Thymus (tissue), 11 donors: ENCODE results near the gene ZNF14. TPM values are rescaled to one million over a fixed set of nuclear protein-coding genes. Genes with fewer than 3 reads are reported as not detected.
"Not testable (repeated sequence)": the region's sequence is repeated elsewhere in the genome, so short reads cannot be mapped to it uniquely, and the experiment has no call there.

ENCODE experiments used
- DNase-seq, 9 donors: peaks; one replicate each; pipeline ENCODE4 v3.0.0-alpha.2; 2013; ENCODE audit warnings: low spot score in 9 of 9, low read depth in 6 of 9, missing footprints in 1 of 9
- H3K27ac ChIP-seq, 2 donors: one replicate each; pipeline ENCODE4 v1.5.1; 2013; ENCODE audit warnings: control low read depth in 1 of 2, low read depth in 1 of 2, low read length in 1 of 2, mild to moderate bottlenecking in 1 of 2, moderate library complexity in 1 of 2
- H3K27me3 ChIP-seq, 2 donors: one replicate each; pipeline ENCODE4 v1.5.1; 2013; ENCODE audit warnings: low read length in 1 of 2; ENCODE audit not compliant: control insufficient read depth in 2 of 2, insufficient read depth in 1 of 2
- H3K36me3 ChIP-seq, 2 donors: one replicate each; pipeline ENCODE4 v1.5.1; 2013; ENCODE audit warnings: low read length in 1 of 2, mild to moderate bottlenecking in 1 of 2, moderate library complexity in 1 of 2; ENCODE audit not compliant: control insufficient read depth in 2 of 2, insufficient read depth in 2 of 2
- H3K4me1 ChIP-seq, 2 donors: one replicate each; pipeline ENCODE4 v1.5.1; 2013; ENCODE audit warnings: low read length in 2 of 2; ENCODE audit not compliant: control insufficient read depth in 2 of 2, insufficient read depth in 2 of 2
- H3K4me3 ChIP-seq, 2 donors: one replicate each; pipeline ENCODE4 v1.5.1; 2013; ENCODE audit warnings: low read length in 2 of 2, control low read depth in 1 of 2, mild to moderate bottlenecking in 1 of 2
- H3K9me3 ChIP-seq, 2 donors: one replicate each; pipeline ENCODE4 v1.5.1; 2013; ENCODE audit warnings: low read length in 1 of 2, mild to moderate bottlenecking in 1 of 2; ENCODE audit not compliant: control insufficient read depth in 2 of 2, insufficient read depth in 1 of 2
- WGBS: extraction: QIAGEN DNeasy Blood & Tissue Kit; methylation state at CpG from one replicate; pipeline ENCODE4 v1.1.7; 2013; 5-methylcytosine and 5-hydroxymethylcytosine counted together
- polyA plus RNA-seq: library from polyadenylated mRNA; stranded (reverse); fragments of 200-250 nt; gene quantifications from one replicate; pipeline ENCODE4 v1.2.3, GENCODE V29; 2013
- total RNA-seq: library from RNA; stranded (reverse); fragments of 120-200 nt; gene quantifications from one replicate; pipeline ENCODE4 v1.2.4, GENCODE V29; 2013
- donor health status: healthy.

Gene ZNF14
- total and polyA plus RNA-seq, 2 donors: 5.9 to 9.7 TPM

GRCh38 chr19:19769971-19770370 is 37.1 kb upstream of the ZNF14 start:
- not testable (repeated sequence) for H3K36me3 ChIP-seq, H3K27ac ChIP-seq, H3K9me3 ChIP-seq, DNase-seq, H3K4me3 ChIP-seq, H3K27me3 ChIP-seq, H3K4me1 ChIP-seq
- WGBS: 97% methylated on average over 28 of the region's 28 CpGs

DNA sequence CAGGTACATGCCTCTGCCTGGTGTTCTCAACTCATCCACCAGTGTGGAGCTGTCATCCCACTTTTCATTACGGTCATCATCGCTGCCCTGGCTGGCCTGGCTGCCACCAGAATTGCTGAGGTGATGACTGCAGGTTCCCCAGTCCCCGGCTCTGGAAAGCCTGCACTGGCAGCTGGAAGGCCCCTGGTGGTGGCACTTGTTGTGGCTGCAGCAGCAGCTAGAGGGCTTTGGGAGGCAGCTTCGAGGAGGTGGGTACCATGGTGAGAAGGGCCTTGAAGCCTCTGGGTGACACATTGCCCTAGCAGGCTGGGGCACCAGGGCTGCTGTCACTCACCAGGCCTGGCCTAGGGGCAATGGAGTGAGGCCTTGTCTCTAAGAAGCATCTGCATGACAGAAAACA is 25.3 kb upstream of the ZNF14 start:
- H3K36me3 ChIP-seq: no peaks in the 10 kb centered on the region
- WGBS: 96% methylated on average over 4 of the region's 4 CpGs
- DNase-seq: no peak
- no peak overlapping the region for H3K4me3 ChIP-seq
- no peaks in the 10 kb centered on the region for H3K4me1 ChIP-seq
- no peaks in the 10 kb centered on the region for H3K27me3 ChIP-seq
- peaks cover 2 to 30% of the 10 kb centered on the region in 2 donors for H3K9me3 ChIP-seq
- no peak overlapping the region for H3K27ac ChIP-seq

- Histone ChIP-seq H3K9me3 (peaks cover 3 to 73% of the 10 kb centered on the region in 2 donors), H3K4me3 (no peak overlapping the region), H3K4me1 (no peaks in the 10 kb centered on the region), H3K36me3 (no peaks in the 10 kb centered on the region), H3K27me3 (no peaks in the 10 kb centered on the region), H3K27ac (no peak overlapping the region)
- WGBS: 97% methylated on average over 11 of the region's 11 CpGs
- no peak for DNase-seq
Observed at GRCh38 chr19:19752760-19753403, 20.0 kb upstream of the ZNF14 start.

- no peak for DNase-seq
- H3K27me3 ChIP-seq: no peaks in the 10 kb centered on the region
- no peak overlapping the region for H3K27ac ChIP-seq
- no peaks in the 10 kb centered on the region for H3K36me3 ChIP-seq
- H3K9me3 ChIP-seq: peaks cover 3 to 79% of the 10 kb centered on the region in 2 donors
- no peaks in the 10 kb centered on the region for H3K4me1 ChIP-seq
- no peak overlapping the region for H3K4me3 ChIP-seq
- 87% methylated on average over 12 of the region's 12 CpGs for WGBS
Observed at GRCh38 chr19:19751846-19752245, 18.9 kb upstream of the ZNF14 start.

DNA sequence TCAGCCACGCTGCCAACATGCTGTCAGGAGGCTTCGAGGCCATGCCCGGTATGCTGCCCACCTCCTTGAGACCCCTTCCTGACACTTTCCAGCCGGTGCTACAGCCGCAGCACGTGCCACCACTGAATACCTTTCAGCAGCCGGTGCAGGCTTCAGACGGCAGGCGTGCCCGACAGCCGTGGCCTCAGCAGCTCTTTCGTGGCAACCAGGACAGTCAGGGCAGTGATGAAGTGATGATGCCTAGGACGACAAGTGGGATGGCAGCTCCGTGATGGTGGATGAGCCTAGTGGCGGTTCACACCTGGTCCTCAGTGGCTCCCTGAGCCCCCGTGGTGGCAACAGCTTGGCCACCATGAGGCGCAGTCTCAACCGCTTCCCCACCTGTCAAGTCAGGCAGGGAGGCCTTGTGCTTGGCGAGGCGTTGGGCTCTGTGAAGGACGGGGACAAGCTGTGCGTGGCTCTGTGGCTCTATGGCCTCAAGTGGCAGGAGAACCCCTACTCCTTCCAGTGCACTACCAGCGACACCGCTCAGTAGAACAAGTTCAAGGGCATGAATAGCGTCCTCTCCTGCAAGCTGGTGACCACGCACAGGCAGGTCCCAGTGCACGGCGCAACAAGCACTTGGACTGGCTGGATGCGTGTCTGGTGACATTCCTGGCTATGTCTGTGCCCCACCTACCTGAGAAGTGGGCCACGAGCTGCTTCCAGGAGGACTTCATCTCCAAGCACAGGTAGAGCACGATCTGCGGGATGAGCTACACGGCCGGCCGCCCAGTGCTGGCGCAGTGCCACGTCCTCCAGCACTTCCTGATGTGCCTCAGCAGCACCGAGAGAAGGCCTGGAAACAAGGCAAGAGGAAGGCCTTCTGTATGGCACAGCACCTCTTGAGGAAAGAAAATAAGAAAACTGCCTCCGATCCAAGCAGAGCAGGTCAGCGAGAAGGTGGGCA is 18.2 kb upstream of the ZNF14 start:
- peaks cover 3 to 84% of the 10 kb centered on the region in 2 donors for H3K9me3 ChIP-seq
- 96% methylated on average over 40 of the region's 40 CpGs for WGBS
- no peaks in the 10 kb centered on the region for H3K4me1 ChIP-seq
- no peak for DNase-seq
- no peak overlapping the region for H3K27ac ChIP-seq
- H3K4me3 ChIP-seq: no peak overlapping the region
- no peaks in the 10 kb centered on the region for H3K27me3 ChIP-seq
- H3K36me3 ChIP-seq: no peaks in the 10 kb centered on the region

GRCh38 chr19:19749908-19750841 is 17.3 kb upstream of the ZNF14 start:
- Histone ChIP-seq H3K4me3 (no peak overlapping the region), H3K9me3 (peaks cover 3 to 81% of the 10 kb centered on the region in 2 donors), H3K27ac (no peak overlapping the region), H3K36me3 (no peaks in the 10 kb centered on the region), H3K4me1 (no peaks in the 10 kb centered on the region), H3K27me3 (no peaks in the 10 kb centered on the region)
- WGBS: 84% methylated on average over 17 of the region's 17 CpGs
- DNase-seq: no peak

DNA sequence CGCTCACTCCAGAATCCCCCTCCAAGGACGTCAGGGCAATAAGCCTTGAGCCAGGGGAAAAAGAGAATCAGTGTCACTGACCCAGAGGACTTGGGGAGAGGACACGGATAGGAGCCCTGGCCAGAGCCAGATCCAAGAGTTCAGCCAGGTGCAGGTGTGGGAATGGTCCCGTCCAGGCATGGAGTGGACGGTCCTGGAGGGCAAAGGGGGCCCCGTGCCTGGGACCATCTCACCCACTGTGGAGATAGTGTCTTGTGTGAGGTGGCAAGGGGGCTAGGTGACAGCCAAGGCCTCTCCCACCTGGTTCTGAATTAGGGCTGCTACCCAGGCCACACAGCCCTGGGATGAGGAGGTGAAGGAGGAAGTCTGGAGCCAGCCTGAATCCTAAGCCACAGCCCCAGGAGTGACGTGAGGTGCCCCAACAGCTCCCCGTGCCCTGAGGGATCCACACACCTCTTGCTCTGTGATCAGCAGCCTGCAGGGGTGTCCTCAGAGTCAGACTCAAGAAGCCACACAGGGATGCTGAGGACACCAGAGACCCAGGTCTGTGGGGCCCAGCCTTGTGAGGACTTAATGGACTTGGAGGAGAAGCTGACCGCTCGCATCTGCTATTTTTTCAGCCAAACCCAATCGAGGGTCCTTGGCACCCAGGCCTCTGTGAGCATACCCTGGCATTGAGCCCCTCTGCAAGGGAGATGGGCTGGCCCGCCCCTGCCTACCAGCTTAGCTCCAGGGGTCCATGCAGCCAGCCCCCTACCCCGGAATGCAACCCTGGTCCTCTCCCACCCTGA is 16.4 kb upstream of the ZNF14 start:
- Histone ChIP-seq H3K36me3 (no peaks in the 10 kb centered on the region), H3K4me1 (no peaks in the 10 kb centered on the region), H3K4me3 (no peak overlapping the region), H3K27me3 (no peaks in the 10 kb centered on the region), H3K27ac (no peak overlapping the region), H3K9me3 (peaks cover 1 to 79% of the 10 kb centered on the region in 2 donors)
- DNase-seq: no peak
- WGBS: 93% methylated on average over 13 of the region's 13 CpGs

- Histone ChIP-seq H3K9me3 (peaks cover 1 to 73% of the 10 kb centered on the region in 2 donors), H3K4me3 (no peak overlapping the region), H3K4me1 (no peaks in the 10 kb centered on the region), H3K27ac (no peak overlapping the region), H3K27me3 (no peaks in the 10 kb centered on the region), H3K36me3 (no peaks in the 10 kb centered on the region)
- DNase-seq: no peak
- 95% methylated on average over 9 of the region's 9 CpGs for WGBS
Observed at GRCh38 chr19:19748249-19748938, 15.5 kb upstream of the ZNF14 start.
